Aorta (tissue), 5 donors: ENCODE results near the gene LCE2A. TPM values are rescaled to one million over a fixed set of nuclear protein-coding genes. Genes with fewer than 3 reads are reported as not detected.

ENCODE experiments used
- ATAC-seq: fragments of 200-7000 bp; cut with Tn5 transposase; one replicate; pipeline ENCODE4 v1.9.1; 2022; ENCODE audit warnings: moderate library complexity; ENCODE audit not compliant: low FRiP score
- DNase-seq, 2 donors: peaks; one replicate each; pipeline ENCODE4 v3.0.0-alpha.2; 2020
- H3K27ac ChIP-seq, 2 donors: one replicate each; pipeline ENCODE4 v1.5.1; 2013; ENCODE audit warnings: low read length in 2 of 2, mild to moderate bottlenecking in 2 of 2, moderate library complexity in 2 of 2, control low read depth in 1 of 2, inconsistent platforms in 1 of 2, low read depth in 1 of 2
- H3K27me3 ChIP-seq, 2 donors: one replicate each; pipeline ENCODE4 v1.6.1; 2013; ENCODE audit warnings: control low read depth in 1 of 2, low read length in 1 of 2, mild to moderate bottlenecking in 1 of 2, moderate library complexity in 1 of 2; ENCODE audit not compliant: insufficient read depth in 2 of 2, control insufficient read depth in 1 of 2
- H3K36me3 ChIP-seq, 2 donors: one replicate each; pipeline ENCODE4 v1.6.1; 2013; ENCODE audit warnings: control low read depth in 1 of 2, low read length in 1 of 2, mild to moderate bottlenecking in 1 of 2; ENCODE audit not compliant: insufficient read depth in 2 of 2, control insufficient read depth in 1 of 2
- H3K4me1 ChIP-seq, 2 donors: one replicate each; pipeline ENCODE4 v1.6.1; 2013; ENCODE audit warnings: low read length in 2 of 2, control low read depth in 1 of 2, mild to moderate bottlenecking in 1 of 2, moderate library complexity in 1 of 2; ENCODE audit not compliant: insufficient read depth in 2 of 2, control insufficient read depth in 1 of 2
- H3K4me3 ChIP-seq, 2 donors: one replicate each; pipeline ENCODE4 v1.5.1; 2013; ENCODE audit warnings: low read length in 2 of 2, control low read depth in 1 of 2, mild to moderate bottlenecking in 1 of 2
- H3K9me3 ChIP-seq: one replicate; pipeline ENCODE4 v1.6.1; 2013; ENCODE audit warnings: mild to moderate bottlenecking, low read length; ENCODE audit not compliant: control insufficient read depth
- WGBS, 2 donors: extraction: QIAGEN DNeasy Blood & Tissue Kit; methylation state at CpG; one replicate each; pipeline ENCODE4 v1.1.7; 2013; 5-methylcytosine and 5-hydroxymethylcytosine counted together
- intact Hi-C, 2 donors: fragments of 100-400 bp; cut with DNase I; formaldehyde crosslinking; loops; one replicate each; pipeline versions ENCODE4 v1.14.2 to v1.15.0; 2022
- polyA plus RNA-seq, 2 donors: library from polyadenylated mRNA; stranded (reverse); fragments of 200-250 nt; gene quantifications; one replicate each; pipeline ENCODE4 v1.2.3, GENCODE V29; 2013
- total RNA-seq, 2 donors: library from RNA; stranded (reverse); fragmentation: NEBNext Ultra II Directional; extraction: Animal tissue kit (Norgen Biotek cat#: 25700); gene quantifications; one replicate each; pipeline ENCODE4 v1.2.1, GENCODE V29; 2021
- donor health status: healthy with polysubstance abuse.
- donor health status: Bipolar disorder and iron deficiency.
- donor health status: DM: no; HTN: no; CAD: no.
- donor health status: DM: no; HTN: no; CAD: no.
- donor health status: DM: yes; HTN: yes; CAD: no.

The LCE2A gene
- total and polyA plus RNA-seq, 4 donors, result not detected

DNA sequence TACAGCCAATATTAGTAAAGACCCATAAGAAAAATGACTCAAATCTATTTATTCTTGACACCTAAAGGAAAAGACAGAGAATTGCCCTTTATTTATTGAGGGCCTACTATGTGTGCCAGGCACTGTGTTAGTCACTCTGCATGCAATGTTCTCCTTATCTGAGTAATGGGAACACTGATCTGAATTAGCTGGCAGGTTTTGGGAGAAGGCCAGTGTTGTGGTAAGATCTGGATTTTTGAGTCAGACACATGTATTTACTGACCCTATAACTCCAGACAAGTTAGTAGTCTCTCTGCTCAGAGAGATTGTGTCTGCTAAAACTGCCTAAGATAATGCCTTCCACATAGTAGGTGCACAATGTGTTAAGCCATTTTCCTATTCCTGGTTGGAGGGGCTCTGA is 27.1 kb downstream of the LCE2A start:
- ATAC-seq (no peak), DNase-seq (no peak)
- Histone ChIP-seq H3K4me3 (no peak overlapping the region), H3K9me3 (no peaks in the 10 kb centered on the region), H3K27me3 (no peaks in the 10 kb centered on the region), H3K36me3 (no peaks in the 10 kb centered on the region), H3K27ac (no peak overlapping the region), H3K4me1 (no peaks in the 10 kb centered on the region)
- intact Hi-C loops, result no loop called here

- no peaks in the 10 kb centered on the region for H3K27me3 ChIP-seq
- DNase-seq (no peak), ATAC-seq (no peak)
- H3K4me1 ChIP-seq, result no peaks in the 10 kb centered on the region
- H3K36me3 ChIP-seq, result no peaks in the 10 kb centered on the region
- intact Hi-C loops, result no loop called here
- WGBS, 2 donors, result 77 to 82% methylated on average over 1 of the region's 1 CpG
- peaks cover 1% of the 10 kb centered on the region for H3K9me3 ChIP-seq
- H3K4me3 ChIP-seq, result no peak overlapping the region
- H3K27ac ChIP-seq, result no peak overlapping the region
These were observed 30.8 kb downstream of the LCE2A start for GRCh38 chr1:152728986-152729385.

- DNase-seq (no peak), ATAC-seq (no peak)
- no peaks in the 10 kb centered on the region for H3K36me3 ChIP-seq
- intact Hi-C loops, result no loop called here
- WGBS, 2 donors, result 6 to 21% methylated on average over 1 of the region's 1 CpG
- peaks cover 1% of the 10 kb centered on the region for H3K9me3 ChIP-seq
- H3K27me3 ChIP-seq, result no peaks in the 10 kb centered on the region
- H3K4me1 ChIP-seq, result no peaks in the 10 kb centered on the region
- no peak overlapping the region for H3K4me3 ChIP-seq
- no peak overlapping the region for H3K27ac ChIP-seq
These were observed 37.5 kb downstream of the LCE2A start for GRCh38 chr1:152735648-152736047.

GRCh38 chr1:152737997-152738396 is 39.9 kb downstream of the LCE2A start:
- Histone ChIP-seq H3K27me3 (no peaks in the 10 kb centered on the region), H3K4me1 (no peaks in the 10 kb centered on the region), H3K36me3 (no peaks in the 10 kb centered on the region), H3K4me3 (no peak overlapping the region), H3K9me3 (no peaks in the 10 kb centered on the region), H3K27ac (no peak overlapping the region)
- 73 to 74% methylated on average over 5 of the region's 5 CpGs for WGBS, 2 donors
- ATAC-seq (no peak), DNase-seq (no peak)
- intact Hi-C loops, result no loop called here

GRCh38 chr1:152739841-152740240 is 41.7 kb downstream of the LCE2A start:
- no peak for ATAC-seq
- 67 to 68% methylated on average over 3 of the region's 3 CpGs for WGBS, 2 donors

GRCh38 chr1:152741656-152742055 is 43.5 kb downstream of the LCE2A start:
- intact Hi-C loops, result no loop called here
- H3K27ac ChIP-seq, result no peak overlapping the region
- H3K9me3 ChIP-seq, result no peaks in the 10 kb centered on the region
- no peaks in the 10 kb centered on the region for H3K4me1 ChIP-seq
- DNase-seq (no peak), ATAC-seq (no peak)
- no peaks in the 10 kb centered on the region for H3K27me3 ChIP-seq
- no peaks in the 10 kb centered on the region for H3K36me3 ChIP-seq
- H3K4me3 ChIP-seq, result no peak overlapping the region

More at GRCh38 chr1:152739841-152740240, 41.7 kb downstream of the LCE2A start:
- Histone ChIP-seq H3K4me3 (no peak overlapping the region), H3K27ac (no peak overlapping the region), H3K4me1 (no peaks in the 10 kb centered on the region), H3K27me3 (no peaks in the 10 kb centered on the region), H3K9me3 (no peaks in the 10 kb centered on the region), H3K36me3 (no peaks in the 10 kb centered on the region)
- intact Hi-C loops, result no loop called here
- DNase-seq, result no peak

- Histone ChIP-seq H3K36me3 (no peaks in the 10 kb centered on the region), H3K27me3 (no peaks in the 10 kb centered on the region), H3K4me1 (no peaks in the 10 kb centered on the region), H3K27ac (no peak overlapping the region), H3K4me3 (no peak overlapping the region), H3K9me3 (no peaks in the 10 kb centered on the region)
- DNase-seq, result no peak
- no peak for ATAC-seq
- intact Hi-C loops, result no loop called here
- WGBS, 2 donors, result 43 to 71% methylated on average over 2 of the region's 2 CpGs
These were observed 45.4 kb downstream of the LCE2A start for GRCh38 chr1:152743371-152744145.

DNA sequence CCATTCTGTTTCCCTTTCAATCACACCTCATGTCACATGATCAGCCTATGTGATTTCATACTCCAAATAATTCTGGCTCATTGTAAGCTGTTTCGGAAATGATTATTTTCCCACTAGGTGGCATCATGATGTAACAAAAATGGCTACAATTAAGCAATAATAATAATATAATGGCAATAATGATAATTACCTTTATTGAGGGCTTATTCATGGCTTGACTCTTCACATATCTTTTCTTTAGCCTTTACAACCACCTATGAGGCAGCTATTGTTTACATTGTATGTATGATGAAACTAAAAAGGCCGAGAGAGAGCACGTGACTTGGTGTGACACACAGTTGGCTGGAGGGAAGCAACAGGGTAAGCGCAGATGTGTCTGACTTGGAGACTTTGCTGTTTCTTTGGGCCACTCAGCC is 47.2 kb downstream of the LCE2A start:
- H3K36me3 ChIP-seq, result no peaks in the 10 kb centered on the region
- no peak for DNase-seq

GRCh38 chr1:152745765-152746444 is 47.8 kb downstream of the LCE2A start:
- no peak overlapping the region for H3K4me3 ChIP-seq

More for the DNA sequence above, 47.2 kb downstream of the LCE2A start:
- ATAC-seq, result no peak
- H3K4me1 ChIP-seq, result no peaks in the 10 kb centered on the region
- H3K9me3 ChIP-seq, result no peaks in the 10 kb centered on the region
- H3K4me3 ChIP-seq, result no peak overlapping the region
- peaks cover 0 to 1% of the 10 kb centered on the region in 2 donors for H3K27me3 ChIP-seq
- WGBS, 2 donors, result 70 to 76% methylated on average over 4 of the region's 4 CpGs
- H3K27ac ChIP-seq, result no peak overlapping the region
- intact Hi-C loops, result no loop called here

More at GRCh38 chr1:152745765-152746444, 47.8 kb downstream of the LCE2A start:
- Histone ChIP-seq H3K9me3 (no peaks in the 10 kb centered on the region), H3K27ac (no peak overlapping the region), H3K27me3 (peaks cover 0 to 3% of the 10 kb centered on the region in 2 donors), H3K4me1 (no peaks in the 10 kb centered on the region), H3K36me3 (no peaks in the 10 kb centered on the region)
- WGBS, 2 donors, result 79 to 80% methylated on average over 6 of the region's 6 CpGs
- DNase-seq, result no peak
- intact Hi-C loops, result no loop called here
- no peak for ATAC-seq
